ENCODE results near the gene CRABP2. TPM values are rescaled to one million over a fixed set of nuclear protein-coding genes. Genes with fewer than 3 reads are reported as not detected.
A peak's percentile ranks its signal among the peaks of the same experiment; 100 is the strongest.

The CRABP2 gene
- total RNA-seq, 1 donor from 2014 or later: 0.34 TPM

DNA sequence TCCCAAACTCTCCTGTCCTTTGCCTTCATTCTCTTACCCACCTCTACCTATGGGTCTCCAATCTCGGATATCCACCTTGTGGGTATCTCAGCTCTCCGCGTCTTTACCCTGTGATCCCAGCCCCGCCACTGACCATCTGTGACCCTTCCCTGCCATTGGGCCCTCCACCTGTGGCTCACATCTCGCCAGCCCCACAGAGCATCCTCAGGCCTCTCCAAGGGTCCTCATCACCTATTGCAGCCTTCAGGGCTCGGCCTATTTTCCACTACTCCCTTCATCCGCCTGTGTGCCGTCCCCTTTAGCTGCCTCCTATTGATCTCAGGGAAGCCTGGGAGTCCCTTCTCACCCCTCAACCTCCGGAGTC, 52.4 kb downstream of the CRABP2 start:
- no peak for DNase-seq

DNA sequence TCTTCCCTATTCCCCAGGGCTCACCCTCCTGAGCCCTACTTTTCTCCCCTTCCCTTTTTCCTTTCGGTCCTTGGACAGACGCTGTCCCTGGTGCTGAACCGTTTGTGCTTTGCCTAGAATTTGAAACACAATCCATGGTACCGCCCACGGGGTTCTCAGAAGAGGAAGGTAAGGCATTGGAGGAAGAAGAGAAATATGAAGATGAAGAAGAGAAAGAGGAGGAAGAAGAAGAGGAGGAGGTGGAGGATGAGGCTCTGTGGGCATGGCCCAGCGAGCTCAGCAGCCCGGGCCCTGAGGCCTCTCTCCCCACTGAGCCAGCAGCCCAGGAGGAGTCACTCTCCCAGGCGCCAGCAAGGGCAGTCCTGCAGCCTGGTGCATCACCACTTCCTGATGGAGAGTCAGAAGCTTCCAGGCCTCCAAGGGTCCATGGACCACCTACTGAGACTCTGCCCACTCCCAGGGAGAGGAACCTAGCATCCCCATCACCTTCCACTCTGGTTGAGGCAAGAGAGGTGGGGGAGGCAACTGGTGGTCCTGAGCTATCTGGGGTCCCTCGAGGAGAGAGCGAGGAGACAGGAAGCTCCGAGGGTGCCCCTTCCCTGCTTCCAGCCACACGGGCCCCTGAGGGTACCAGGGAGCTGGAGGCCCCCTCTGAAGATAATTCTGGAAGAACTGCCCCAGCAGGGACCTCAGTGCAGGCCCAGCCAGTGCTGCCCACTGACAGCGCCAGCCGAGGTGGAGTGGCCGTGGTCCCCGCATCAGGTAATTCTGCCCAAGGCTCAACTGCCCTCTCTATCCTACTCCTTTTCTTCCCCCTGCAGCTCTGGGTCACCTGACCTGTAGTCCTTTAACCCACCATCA, 53.0 kb downstream of the CRABP2 start:
- peak; percentile 57 for DNase-seq

Other genes starting within 250 kb of the CRABP2 start
- gene MEF2D, start 204.8 kb downstream of the CRABP2 start, total RNA-seq: 10.7 and 11.6 TPM in 2 replicates
- gene IQGAP3, start 133.0 kb downstream of the CRABP2 start, total RNA-seq: 7.3 and 37.9 TPM in 2 replicates
- gene TTC24, start 125.9 kb downstream of the CRABP2 start, total RNA-seq: not detected in 2 replicates
- 77.6 and 95.1 TPM in 2 replicates for gene NAXE, start 113.8 kb downstream of the CRABP2 start, total RNA-seq
- 16.7 and 28.2 TPM in 2 replicates for gene GPATCH4, start 104.1 kb downstream of the CRABP2 start, total RNA-seq
- not detected in 2 replicates for gene HAPLN2, start 86.2 kb downstream of the CRABP2 start, total RNA-seq
- gene BCAN, start 63.5 kb downstream of the CRABP2 start, total RNA-seq: not detected in 2 replicates
- gene NES, start 28.2 kb downstream of the CRABP2 start, total RNA-seq: 65.6 and 78.8 TPM in 2 replicates
- gene METTL25B, start 22.9 kb upstream of the CRABP2 start, total RNA-seq: 11.8 and 13.3 TPM in 2 replicates
- 8.7 and 11.7 TPM in 2 replicates for gene ISG20L2, start 23.2 kb upstream of the CRABP2 start, total RNA-seq
- gene MRPL24, start 35.5 kb upstream of the CRABP2 start, total RNA-seq: 31.0 and 34.7 TPM in 2 replicates
- 149 and 294 TPM in 2 replicates for gene HDGF, start 46.1 kb upstream of the CRABP2 start, total RNA-seq
- 12.3 and 15.6 TPM in 2 replicates for gene PRCC, start 62.0 kb upstream of the CRABP2 start, total RNA-seq
- not detected in 2 replicates for gene SH2D2A, start 111.3 kb upstream of the CRABP2 start, total RNA-seq
- not detected in 2 replicates for gene INSRR, start 153.5 kb upstream of the CRABP2 start, total RNA-seq
- gene NTRK1, start 155.3 kb upstream of the CRABP2 start, total RNA-seq: not detected in 2 replicates
- 19.1 and 53.5 TPM in 2 replicates for gene PEAR1, start 188.1 kb upstream of the CRABP2 start, total RNA-seq
- 0.14 and 0.34 TPM in 2 replicates for gene LRRC71, start 215.0 kb upstream of the CRABP2 start, total RNA-seq